GM12891 (cell line): ENCODE measurements around the gene RHO.

Experiments used
- POLR2A ChIP-seq: IDR thresholded peaks from 2 replicates; pipeline ENCODE4 v1.6.1; 2011; ENCODE audit warnings: low read depth, low read length, control low read depth
- POLR2AphosphoS5 ChIP-seq: IDR thresholded peaks from 2 replicates; pipeline ENCODE4 v1.6.1; 2011; ENCODE audit warnings: low read depth, low read length, control low read depth
- TAF1 ChIP-seq: IDR thresholded peaks from 2 replicates; pipeline ENCODE4 v1.6.1; 2011; ENCODE audit warnings: low read depth, low read length, control low read depth

GRCh38 chr3:129512595-129512994 lies 15.8 kb upstream of the RHO start:
- TF ChIP-seq POLR2AphosphoS5 (no peak), TAF1 (no peak), POLR2A (no peak)
